ENCODE data around the gene HIVEP3. TPM values are rescaled to one million over a fixed set of nuclear protein-coding genes. Genes with fewer than 3 reads are reported as not detected.

HIVEP3 gene
- total and polyA plus RNA-seq, 2 donors (not counting 1 experiment from before 2014, with no cell fraction given) = 2.0 to 5.1 TPM

DNA sequence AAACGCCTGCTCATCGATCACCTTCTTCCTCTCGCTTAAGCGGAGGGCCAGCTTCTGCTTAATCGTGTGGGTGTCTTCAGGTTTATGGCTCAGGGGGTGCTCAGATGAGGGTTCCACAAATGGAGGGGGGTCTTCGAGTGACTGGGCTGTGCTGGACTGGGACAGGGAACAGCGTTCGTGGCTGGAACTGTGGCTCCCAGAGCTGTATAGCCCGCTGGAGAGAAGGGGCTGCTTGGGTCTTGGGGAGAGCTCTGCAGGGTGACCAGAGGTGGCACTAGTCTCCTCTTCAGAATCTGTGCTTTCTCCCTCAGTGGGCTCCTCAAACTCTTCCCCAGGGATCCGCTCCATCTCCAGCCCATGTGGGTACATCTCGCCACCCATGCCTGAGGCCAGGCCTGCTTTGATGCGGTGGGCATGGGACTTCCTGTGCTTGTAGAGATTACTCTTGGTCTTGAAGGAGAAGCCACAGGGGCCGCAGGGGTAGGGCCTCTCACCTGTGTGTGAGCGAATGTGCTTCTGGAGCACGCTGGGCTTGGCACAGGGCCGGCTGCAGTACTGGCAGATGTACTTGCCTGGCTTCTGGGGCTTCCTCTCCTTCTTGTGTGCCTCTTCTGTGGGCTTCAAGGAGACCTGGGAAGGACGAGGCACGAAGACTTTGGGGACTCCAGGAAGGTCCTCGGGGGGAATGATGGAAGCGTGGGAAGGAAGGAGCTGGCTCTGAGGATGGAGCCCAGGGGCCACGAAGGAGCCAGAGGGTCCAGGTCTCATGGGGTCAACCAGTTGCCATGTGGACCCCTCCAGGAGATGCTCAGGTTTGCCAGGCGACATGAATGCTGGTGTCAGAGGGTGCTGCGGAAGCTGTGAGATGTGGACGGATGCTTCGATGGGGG is 334.8 kb downstream of the HIVEP3 start:
- Mint-ChIP-seq H3K4me1 (peaks cover 4% of the 10 kb centered on the region), H3K4me3 (no peak overlapping the region), H3K27me3 (no peaks in the 10 kb centered on the region), H3K27ac (no peak overlapping the region), H3K9me3 (ENCODE audit: insufficient read depth) (no peaks in the 10 kb centered on the region)
- Histone ChIP-seq H2AFZ (ENCODE audit: insufficient read depth, low read depth, low read length, poor library complexity, severe bottlenecking) (no peak overlapping the region), H3K9ac (ENCODE audit: low read length) (no peak overlapping the region), H3K79me2 (ENCODE audit: control insufficient read depth, insufficient read depth, low read length) (peaks cover 7% of the 10 kb centered on the region), H3K9me3 (ENCODE audit: control extremely low read depth in 1 of 3, control insufficient read depth in 2 of 3, insufficient read depth in 1 of 3, low read length in 2 of 3) (no peaks in the 10 kb centered on the region), H3K4me1 (ENCODE audit: control insufficient read depth in 2 of 2, insufficient read depth in 2 of 2, low read length in 2 of 2) (no peaks in the 10 kb centered on the region), H3K4me3 (ENCODE audit: control extremely low read depth in 1 of 5, extremely low read depth in 1 of 5, insufficient read depth in 1 of 5, low read depth in 2 of 5, low read length in 4 of 5) (no peak overlapping the region), H3K27me3 (replicated peaks in 1 of 4; ENCODE audit: control extremely low read depth in 1 of 4, control insufficient read depth in 3 of 4, insufficient read depth in 4 of 4, low read length in 3 of 4) (no peaks in the 10 kb centered on the region), H3K36me3 (replicated peaks in 1 of 2; ENCODE audit: control extremely low read depth in 1 of 2, control insufficient read depth in 1 of 2, extremely low read depth in 1 of 2, insufficient read depth in 2 of 2, low read length in 1 of 2) (peaks cover 0 to 30% of the 10 kb centered on the region in 2 experiments), H3K27ac (ENCODE audit: low read length in 2 of 2) (no peak overlapping the region), H4K20me1 (ENCODE audit: control insufficient read depth, insufficient read depth, low read length, poor library complexity, severe bottlenecking) (no peaks in the 10 kb centered on the region), H3K4me2 (replicated peaks; ENCODE audit: low read depth, low read length, poor library complexity, severe bottlenecking) (no peak overlapping the region)
- 98% methylated on average over 25 of the region's 25 CpGs for WGBS (ENCODE audit: insufficient coverage)
- no peak for DNase-seq
- CTCF ChIA-PET = interaction anchor here (3.2 kb wide), 1 partner anchor 10 kb away, joined by 8 read pairs; no protein-coding TSS in a partner anchor
- intact Hi-C loops (cut with micrococcal nuclease) = no loop called here
- TF ChIP-seq, protein P1, sequence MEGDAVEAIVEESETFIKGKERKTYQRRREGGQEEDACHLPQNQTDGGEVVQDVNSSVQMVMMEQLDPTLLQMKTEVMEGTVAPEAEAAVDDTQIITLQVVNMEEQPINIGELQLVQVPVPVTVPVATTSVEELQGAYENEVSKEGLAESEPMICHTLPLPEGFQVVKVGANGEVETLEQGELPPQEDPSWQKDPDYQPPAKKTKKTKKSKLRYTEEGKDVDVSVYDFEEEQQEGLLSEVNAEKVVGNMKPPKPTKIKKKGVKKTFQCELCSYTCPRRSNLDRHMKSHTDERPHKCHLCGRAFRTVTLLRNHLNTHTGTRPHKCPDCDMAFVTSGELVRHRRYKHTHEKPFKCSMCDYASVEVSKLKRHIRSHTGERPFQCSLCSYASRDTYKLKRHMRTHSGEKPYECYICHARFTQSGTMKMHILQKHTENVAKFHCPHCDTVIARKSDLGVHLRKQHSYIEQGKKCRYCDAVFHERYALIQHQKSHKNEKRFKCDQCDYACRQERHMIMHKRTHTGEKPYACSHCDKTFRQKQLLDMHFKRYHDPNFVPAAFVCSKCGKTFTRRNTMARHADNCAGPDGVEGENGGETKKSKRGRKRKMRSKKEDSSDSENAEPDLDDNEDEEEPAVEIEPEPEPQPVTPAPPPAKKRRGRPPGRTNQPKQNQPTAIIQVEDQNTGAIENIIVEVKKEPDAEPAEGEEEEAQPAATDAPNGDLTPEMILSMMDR (IDR thresholded peaks at IDR 0.05) = no peak
- ATAC-seq (ENCODE audit: low read depth) = no peak
- POLR2A ChIA-PET = no interaction called here

DNA sequence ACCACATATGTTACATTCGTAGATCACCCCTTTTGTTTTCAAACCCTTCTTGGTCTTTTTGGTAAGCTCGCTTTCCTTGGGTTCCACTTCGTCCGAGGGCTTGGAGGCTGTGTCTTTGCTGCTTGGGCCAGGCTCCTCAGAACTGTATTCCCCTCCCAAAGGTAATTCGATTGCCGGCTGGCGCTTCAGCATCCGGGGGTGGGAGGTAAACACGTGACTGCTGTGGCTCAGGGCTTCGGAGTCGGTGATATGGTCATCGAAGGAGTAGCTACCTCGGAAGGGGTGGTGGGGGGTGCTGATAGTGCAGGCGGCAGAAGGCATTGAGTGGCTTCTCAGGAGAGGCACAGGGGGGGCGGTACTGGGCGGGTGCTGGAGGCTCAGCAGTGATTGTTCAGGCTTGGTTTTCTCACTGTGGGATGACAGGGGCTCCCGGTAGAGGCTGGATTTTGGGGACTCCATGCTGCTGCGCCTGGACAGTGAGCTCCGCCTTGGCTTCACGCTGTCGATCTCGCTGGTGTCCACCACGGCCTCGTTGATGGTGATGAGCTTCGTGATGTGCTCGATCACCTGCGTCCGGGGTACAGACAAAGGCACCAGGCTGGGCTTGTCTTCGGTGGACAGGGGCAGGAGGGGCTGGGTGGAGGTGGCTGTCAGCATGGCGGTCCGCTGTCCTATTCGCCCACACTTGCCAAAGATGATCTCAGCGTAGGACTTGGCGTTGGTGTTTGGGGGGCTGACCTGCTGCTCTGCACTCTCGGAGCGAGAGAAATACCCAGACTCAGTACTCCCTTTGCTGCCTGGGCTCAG is 335.7 kb downstream of the HIVEP3 start:
- TF ChIP-seq, protein P1 (IDR thresholded peaks at IDR 0.05) = no peak
- TF ChIP-seq EZH2 (IDR thresholded peaks at IDR 0.05; ENCODE audit: borderline replicate concordance, insufficient read depth, low read depth, low read length, poor library complexity, severe bottlenecking) = no peak
- Mint-ChIP-seq H3K27ac (no peak overlapping the region), H3K27me3 (no peaks in the 10 kb centered on the region), H3K4me1 (peaks cover 5% of the 10 kb centered on the region), H3K4me3 (no peak overlapping the region), H3K9me3 (ENCODE audit: insufficient read depth) (no peaks in the 10 kb centered on the region)
- H3K9me3 ChIP-seq (ENCODE audit: control extremely low read depth in 1 of 3, control insufficient read depth in 2 of 3, insufficient read depth in 1 of 3, low read length in 2 of 3) = no peaks in the 10 kb centered on the region
- peaks cover 5% of the 10 kb centered on the region for H3K79me2 ChIP-seq (ENCODE audit: control insufficient read depth, insufficient read depth, low read length)
- H3K9ac ChIP-seq (ENCODE audit: low read length) = no peak overlapping the region
- H2AFZ ChIP-seq (ENCODE audit: insufficient read depth, low read depth, low read length, poor library complexity, severe bottlenecking) = no peak overlapping the region
- H3K4me1 ChIP-seq (ENCODE audit: control insufficient read depth in 2 of 2, insufficient read depth in 2 of 2, low read length in 2 of 2) = no peaks in the 10 kb centered on the region
- WGBS (ENCODE audit: insufficient coverage) = 94% methylated on average over 33 of the region's 36 CpGs
- ChIA-PET POLR2A (no interaction called here), CTCF (interaction anchor here (3.2 kb wide), 1 partner anchor 9 kb away, joined by 8 read pairs; no protein-coding TSS in a partner anchor)
- no peak overlapping the region for H3K4me2 ChIP-seq (replicated peaks; ENCODE audit: low read depth, low read length, poor library complexity, severe bottlenecking)
- DNase-seq = no peak
- peaks cover 0 to 30% of the 10 kb centered on the region in 2 experiments for H3K36me3 ChIP-seq (replicated peaks in 1 of 2; ENCODE audit: control extremely low read depth in 1 of 2, control insufficient read depth in 1 of 2, extremely low read depth in 1 of 2, insufficient read depth in 2 of 2, low read length in 1 of 2)
- H4K20me1 ChIP-seq (ENCODE audit: control insufficient read depth, insufficient read depth, low read length, poor library complexity, severe bottlenecking) = no peaks in the 10 kb centered on the region
- no peaks in the 10 kb centered on the region for H3K27me3 ChIP-seq (replicated peaks in 1 of 4; ENCODE audit: control extremely low read depth in 1 of 4, control insufficient read depth in 3 of 4, insufficient read depth in 4 of 4, low read length in 3 of 4)
- intact Hi-C loops (cut with micrococcal nuclease) = no loop called here
- ATAC-seq (ENCODE audit: low read depth) = no peak
- no peak overlapping the region for H3K4me3 ChIP-seq (ENCODE audit: control extremely low read depth in 1 of 5, extremely low read depth in 1 of 5, insufficient read depth in 1 of 5, low read depth in 2 of 5, low read length in 4 of 5)
- H3K27ac ChIP-seq (ENCODE audit: low read length in 2 of 2) = no peak overlapping the region
